PC-3 (cell line): ENCODE data around the gene GABBR1.

ENCODE experiments used
- CTCF ChIP-seq: fragments of 300-600 bp; sonication (generic); conservative IDR thresholded peaks from 2 replicates; pipeline ENCODE4 v1.5.1; 2017; ENCODE audit warnings: antibody characterized with exemption, low read depth, mild to moderate bottlenecking, low read length
- EZH2 ChIP-seq: fragments of 300-600 bp; sonication (generic); IDR thresholded peaks from one replicate; pipeline ENCODE4 v1.6.1; 2017; ENCODE audit warnings: antibody characterized with exemption, mild to moderate bottlenecking, low read length; ENCODE audit not compliant: unreplicated experiment

GRCh38 chr6:29567541-29567940, 65.4 kb downstream of the GABBR1 start:
- TF ChIP-seq EZH2 (no peak), CTCF (no peak)
